ENCODE results near the gene TYK2.

TYK2 gene

DNA sequence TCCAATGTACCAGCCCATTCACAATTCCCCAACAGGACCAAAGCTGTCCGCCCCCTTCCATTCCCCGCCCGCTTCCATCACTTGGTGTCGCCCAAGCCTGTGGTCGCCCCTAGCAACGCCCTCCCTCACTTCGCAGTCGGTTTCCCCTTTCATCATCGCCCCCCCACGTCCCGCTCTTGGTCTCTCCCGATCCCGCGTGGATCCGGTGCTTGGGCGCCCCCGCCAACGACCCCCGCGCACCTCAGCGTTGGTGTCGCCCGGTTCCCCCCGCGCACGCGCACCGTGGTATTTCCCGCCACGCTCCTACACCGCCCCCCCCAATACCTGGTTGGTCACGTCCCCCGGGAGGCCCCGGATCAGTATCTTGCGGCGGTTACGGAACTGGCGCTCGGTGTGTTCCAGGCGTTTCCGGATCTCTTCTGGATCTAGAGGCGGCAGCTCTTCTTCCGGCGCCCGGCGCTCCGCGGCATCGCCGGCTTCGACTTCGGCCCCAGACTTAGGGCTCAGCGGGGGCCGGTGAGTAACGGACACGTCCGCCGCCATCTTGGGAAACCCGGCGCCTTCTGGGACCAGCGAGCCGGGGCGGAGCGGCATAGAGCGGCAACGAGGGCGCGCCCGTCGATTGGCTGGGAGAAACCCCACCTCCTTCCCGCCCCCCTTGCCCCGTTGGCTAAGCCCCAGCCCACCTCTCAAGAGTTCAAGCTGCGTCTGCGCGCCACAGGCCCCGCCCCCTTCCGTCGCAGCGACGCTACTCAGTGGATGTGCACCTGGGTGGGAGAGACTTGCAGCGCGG lies 47.2 kb downstream of the TYK2 start, which contains the start of gene RAVER1:
Gene RAVER1 (minus strand): TSS at position 565 of the 793 bp plus-strand sequence. CDS start 22 bp downstream, at position 543.
- peak; percentile 45 to 74 for DNase-seq

DNA sequence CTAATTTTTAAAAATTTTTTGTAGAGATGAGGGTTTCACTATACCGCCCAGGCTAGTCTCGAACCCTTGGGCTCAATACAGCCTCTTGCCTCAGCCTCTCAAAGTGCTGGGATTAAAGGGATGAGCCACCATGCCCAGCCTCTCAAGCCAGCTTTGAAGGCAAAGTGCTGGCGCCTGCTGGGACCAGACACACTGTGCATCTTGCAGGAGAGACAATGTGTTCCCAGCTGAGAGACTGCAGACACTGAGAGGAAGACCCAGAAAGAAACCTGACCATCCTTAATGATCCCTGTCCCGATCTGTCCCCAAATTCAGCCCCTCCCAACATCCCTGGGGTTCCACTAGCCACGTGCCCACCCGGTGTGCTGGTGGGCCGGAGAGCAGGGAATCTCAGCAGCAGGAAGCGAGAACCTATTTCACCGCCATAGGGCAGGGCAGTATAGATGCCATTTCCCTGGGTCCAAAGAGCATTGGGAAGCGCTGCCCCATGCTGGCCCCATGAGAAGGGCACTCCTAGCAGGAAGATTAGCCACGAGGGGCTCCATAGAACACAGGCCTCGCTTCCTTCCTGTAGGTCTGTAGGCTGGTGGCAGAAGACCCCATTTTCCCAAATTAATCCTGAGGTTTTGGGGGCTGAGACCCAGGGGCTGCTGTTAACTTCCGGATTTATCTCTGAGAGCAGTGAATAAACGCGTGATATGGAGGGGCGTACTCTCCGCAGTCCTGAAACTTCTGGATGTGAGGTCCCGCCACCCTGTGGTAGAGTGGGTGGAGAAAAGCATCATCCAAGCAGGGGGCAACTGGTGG lies 48.0 kb downstream of the TYK2 start:
- no peak for DNase-seq

DNA sequence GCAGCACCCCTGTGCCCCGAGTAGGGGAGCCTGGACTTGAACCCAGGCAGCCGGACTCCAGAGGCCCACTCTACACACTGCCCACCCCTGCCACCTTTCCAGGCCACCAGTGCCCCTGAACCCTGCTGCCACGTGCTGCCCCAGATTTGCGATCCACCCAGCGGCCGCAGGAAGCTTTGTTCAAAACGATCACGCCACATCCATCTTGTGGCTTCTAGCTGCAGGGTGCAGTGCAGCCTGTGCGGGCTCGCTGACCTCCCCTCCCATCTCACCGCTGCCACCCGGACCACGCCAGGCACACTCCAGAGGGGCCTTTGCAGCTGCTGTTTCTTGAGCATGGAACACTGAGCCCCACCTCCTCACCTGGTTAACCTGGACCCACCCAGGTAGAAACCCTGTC lies 50.8 kb downstream of the TYK2 start:
- DNase-seq: no peak

DNA sequence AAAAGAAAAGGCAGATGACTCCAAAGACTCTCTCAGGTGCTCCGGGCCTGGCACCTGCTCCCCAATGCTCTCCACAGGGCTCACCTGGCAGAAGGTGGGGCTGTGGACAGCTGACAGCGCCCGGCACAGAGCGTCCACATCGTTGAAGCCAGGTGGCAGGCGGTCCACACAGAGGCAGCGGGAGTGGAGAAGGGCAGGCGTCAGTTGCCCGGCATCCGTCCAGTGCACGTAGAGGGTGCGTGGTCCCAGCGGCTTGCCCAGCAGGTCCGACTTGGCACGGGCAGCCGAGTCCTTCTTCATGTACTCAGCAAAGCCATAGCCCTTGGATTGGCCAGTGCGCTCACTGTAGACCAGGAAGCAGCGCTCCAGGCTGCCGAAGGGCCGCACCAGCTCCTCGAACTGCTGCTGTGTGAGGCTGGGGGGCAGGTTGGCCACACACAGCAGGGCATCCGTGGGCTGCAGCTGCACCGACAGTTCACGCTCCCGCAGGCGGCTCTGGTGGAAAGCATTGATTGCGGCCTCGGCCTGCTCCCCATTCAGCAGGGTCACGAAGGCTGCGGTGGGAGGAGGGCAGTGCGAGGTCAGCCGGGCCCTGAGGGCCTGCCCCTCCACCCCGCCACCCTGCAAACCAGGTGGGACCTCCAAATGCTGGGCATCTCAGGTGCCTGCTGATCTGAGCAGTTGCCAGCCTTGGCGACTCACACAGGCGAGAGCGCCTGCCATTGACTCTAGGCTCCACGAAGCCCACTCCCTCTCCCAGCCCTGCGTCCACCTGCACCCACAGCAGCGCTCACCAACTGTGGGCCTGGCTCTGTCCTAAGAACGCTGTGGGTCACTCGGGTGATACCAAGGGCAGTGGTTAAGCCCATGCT lies 51.6 kb downstream of the TYK2 start:
- DNase-seq: no peak

DNA sequence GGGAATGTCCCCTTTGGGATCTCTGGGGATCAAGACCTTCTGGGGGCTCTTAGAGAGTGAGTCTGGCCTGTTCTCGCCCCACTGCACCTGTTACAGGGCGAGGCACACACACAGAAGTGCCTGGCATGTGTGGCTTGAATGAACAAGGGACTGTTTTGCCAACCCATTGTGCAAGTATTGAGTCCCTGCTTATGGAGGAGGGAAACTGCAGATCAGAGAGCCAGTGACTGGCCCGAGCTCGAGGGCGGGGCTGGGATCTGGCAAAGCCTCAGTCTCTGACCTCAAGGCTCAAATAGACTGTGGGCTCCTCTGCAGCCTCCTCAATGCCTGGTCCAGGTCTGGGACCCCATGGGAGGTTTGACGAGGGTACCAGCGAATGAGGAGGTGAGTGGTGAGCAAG lies 52.6 kb downstream of the TYK2 start:
- DNase-seq: no peak

DNA sequence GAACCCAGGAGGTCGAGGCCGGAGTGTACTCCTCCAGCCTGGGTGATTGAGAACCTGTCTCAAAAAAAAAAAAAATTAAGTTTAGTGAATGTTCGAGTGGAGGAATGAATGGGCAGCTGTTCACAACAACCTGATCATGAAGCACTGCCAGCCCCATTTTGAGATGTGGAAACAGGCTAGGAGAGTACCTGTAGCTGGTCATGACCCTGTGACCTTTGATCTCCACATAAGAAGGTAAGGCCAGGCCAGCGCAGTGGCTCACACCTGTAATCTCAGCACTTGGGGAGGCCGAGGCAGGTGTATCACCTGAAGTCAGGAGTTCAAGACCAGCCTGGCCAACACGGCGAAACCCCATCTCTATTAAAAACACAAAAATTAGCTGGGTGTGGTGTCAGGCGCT lies 54.6 kb downstream of the TYK2 start:
- DNase-seq: no peak

DNA sequence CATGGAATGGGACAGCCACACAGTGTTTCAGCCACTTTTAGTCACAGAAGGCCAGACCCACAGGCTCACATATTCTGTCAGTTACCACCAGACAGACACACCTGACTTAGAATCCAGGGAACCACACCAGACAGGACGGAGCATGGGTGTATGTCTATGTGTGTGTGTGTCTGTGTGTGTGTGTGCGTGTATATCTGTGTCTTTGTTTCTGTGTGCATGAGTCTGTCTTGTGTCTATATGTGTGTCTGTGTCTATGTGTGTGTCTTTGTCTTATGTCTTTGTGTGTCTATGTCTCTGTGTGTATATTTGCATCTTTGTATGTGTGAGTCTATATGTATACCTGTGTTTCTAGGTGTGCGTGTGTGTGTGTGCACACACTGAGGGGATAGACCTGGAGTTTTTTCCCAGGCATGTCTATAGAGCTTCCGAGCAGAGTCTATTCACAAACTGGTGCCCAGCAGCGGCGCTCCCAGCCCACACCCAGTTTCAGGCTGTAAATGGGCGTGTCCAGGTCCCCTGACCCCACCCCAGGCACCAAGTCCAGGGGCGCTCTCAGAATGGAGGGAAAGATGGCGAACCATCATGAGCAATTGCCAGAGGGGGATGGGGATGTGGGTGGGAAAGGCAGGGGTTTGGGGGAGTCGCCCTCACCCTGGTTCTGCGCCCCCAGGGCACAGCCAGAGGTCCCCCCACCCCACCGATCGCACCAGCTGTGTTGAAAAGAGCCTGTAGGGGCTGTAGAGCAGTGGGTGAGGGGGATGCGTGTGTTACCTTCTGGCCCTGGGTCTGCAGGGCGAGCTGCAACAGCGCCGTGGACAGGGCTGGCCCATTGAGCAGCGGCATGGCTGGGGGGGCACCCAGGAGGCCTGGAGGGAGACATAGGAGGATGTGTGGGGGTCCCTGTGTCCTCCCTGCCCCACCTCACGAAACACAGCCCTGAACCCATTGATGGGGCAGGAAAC lies 58.2 kb downstream of the TYK2 start:
- no peak for DNase-seq

DNA sequence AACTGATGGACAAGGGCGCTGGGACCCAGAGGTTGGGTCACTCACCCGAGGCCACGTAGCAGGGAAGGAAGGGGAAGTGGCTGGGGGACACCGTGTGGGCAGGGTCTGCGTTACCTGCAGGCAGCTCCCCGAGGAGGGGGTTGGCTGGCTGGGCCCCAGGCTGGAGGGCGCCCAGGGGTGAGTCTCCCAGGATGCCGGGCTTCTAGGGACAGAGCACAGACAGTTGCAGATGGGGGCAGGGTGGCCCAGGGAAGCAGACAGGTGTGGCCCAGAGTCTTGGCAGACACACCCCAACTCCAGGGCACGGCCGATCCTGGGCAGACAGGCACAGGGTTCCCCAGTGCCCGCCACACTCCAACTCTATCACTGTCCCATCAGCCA lies 59.0 kb downstream of the TYK2 start:
- DNase-seq: no peak

DNA sequence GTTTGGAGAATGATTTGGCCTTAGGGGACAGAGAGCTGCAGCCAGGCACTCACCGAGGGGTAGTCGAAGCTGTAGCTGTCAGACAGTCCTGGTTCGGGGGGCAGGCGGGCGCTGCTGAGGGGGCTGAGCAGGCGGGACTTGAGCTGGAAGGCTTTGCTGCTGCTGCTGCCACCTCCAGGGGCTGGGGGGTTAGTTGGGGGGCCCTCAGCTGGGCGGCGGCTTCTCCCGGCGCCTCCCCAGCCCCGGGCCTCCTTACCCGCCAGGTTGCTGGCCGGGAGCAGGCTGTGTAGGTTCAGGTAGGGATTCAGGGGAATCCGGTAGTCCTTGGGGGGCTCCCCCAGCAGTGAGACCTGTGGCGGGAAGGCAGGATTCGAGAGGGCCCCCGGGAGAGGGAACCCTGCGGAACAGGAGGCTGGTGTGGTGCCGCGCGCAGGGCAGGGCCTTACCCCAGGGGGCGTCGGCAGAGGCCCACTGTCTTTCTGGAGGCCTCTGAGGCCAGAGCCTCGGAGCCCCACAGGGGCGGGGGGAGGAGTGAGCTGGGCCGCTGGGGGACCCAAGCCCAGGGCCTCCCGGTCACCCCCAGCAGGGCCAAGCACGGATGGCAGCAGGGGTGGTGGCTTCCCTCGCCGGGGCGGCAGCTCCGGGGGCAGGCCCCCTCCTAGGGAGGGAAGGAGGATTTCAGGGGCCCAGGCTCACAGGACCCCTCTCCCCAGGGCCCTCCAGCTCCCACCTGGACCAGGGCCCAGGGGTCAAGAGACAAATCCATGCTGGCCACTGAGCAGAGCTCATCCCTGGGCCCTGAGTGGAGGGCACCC lies 59.6 kb downstream of the TYK2 start:
- no peak for DNase-seq

DNA sequence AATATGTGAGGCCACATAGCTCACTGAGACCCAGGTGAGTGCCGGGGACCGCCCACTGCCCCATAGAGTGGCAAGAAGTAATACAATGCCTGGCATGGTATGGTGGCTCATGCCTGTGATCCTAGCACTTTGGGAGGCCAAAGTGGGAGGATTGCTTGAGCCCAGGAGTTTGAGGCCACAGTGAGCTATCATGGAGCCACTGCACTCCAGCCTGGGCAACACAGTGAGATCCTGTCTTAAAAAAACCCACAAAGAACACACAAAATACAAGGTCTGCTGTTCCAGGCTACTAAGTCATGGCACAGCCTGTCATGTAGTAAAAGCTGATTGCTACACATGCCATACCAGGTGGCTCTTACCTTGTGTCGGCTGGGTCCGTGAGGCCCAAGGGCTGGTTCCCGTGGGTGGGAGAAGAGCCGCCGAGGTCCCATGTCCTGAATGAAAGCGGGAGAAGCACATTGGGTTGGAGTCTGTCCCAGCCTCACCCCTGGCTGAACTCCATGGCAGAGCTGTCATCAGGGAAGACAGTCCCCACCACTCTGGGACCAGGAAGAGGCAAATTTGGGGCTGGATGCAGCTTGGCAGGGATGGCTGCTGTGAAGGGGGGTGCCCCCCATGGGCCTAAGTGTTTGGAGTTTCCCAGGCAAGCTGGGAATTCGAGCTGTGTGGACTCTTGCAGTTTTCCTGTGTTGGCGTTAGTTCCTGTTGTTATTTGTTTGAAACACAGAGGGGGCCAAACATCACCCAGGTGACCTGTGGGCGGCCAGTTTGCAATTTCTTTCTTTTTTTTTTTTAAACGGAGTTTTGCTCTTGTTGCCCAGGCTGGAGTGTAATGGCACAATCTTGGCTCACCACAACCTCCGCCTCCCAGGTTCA lies 61.3 kb downstream of the TYK2 start:
- no peak for DNase-seq

DNA sequence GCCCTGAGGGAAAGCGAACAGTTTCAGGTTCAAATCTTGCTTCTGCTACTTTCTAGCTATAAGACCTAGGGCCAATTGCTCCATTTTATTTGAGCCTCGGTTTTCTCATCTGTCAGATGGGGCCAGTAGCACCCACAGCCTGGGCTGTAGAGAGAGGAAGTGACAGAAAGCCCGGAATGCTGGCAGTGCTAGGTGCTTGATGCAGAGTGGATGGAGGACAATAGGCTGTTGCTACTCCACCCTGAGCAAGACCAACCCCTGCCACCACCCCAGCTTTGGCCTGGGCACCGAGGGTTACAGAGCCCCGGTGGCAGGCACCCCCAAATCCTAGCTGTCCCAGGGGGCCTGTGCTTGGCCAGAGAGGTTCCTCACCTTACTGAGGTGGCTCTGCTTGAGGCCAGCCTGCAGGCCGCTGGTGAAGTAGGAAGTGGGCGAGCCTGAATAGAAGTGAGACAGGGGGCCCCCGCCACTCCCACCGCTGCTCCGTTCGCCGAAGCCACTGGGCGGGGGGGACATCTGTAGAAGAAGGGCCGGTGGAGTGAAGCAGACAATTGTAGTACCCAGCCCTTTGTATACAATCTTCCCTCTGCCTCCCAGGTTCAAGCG lies 62.4 kb downstream of the TYK2 start:
- no peak for DNase-seq

DNA sequence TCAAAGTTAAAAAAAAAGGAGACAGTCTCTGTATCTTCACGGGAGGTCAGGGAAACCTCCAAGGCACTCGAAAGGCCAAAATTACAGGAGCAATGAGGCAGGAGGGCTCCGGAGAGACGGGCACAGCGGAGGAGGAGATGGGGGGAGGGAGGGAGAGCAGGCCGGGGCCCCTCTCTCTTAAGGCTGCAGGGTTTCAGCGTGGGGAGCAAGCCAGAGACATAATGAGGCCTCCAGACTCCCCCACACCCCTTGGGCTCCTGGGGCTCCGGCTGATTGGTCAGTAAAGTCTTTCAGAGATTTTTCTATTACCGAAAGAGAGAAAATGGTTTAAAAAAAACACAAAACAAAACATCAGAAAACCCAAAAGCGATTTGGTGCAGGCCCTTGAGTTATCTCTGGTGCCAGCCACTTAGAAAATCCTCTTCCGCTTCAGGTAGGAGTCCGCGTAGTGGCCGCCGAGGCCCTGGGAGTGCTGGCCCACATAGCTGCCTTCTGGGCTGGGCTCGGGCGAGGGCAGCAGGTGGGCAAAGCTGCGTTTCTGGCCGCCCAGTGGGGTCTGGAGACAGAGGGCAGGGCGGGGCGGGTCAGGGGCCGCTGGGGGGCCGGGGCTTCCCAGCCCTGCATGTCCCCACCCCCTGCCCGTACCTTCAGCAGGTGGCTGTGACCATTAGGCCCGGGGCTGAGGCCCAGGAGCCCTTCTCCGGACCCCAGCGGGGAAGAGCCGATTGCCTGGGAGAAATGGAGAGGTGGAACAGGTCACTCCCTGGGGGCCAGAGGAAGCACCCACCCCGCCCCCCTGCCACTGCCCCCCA lies 63.1 kb downstream of the TYK2 start:
- no peak for DNase-seq

DNA sequence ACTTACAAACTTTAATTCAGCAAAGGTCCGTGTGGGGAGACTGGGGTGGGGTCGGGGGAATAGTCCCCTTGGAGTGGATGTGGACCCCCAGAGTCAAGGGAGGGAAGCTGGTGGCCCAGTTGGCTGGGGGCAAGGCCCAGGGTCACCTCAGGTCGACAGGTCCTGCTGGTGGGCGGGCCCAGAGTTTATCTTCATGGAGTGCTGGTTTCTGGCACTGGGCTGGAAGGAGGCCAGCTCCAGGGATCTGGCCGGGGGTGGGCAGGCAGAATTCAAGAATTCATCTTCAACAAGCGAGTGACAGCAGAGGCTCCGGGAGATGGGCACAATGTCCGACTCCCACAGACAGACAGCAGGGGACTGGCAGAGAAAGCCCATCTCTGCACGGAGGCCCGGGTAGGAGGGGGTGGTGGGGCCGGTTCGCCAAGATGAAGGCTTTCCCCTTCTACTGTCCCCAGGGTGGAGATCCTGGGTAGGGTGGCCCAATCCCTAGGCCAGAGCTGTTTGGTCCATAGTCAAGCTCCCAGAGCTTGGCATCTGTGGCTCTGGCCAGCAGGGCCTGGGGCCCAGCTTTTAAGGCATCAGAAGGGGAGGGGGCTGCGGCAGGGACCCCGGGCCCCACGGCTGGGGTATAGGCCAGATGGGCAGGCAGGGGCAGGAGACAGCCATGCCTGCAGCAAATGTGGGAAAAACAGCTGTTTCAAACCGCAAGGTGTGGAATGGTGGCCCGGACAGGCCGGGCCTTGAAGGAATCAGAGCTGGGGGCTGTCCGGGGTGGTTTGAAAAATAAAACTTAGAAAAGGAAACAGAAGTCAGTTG lies 63.9 kb downstream of the TYK2 start:
- DNase-seq: no peak

DNA sequence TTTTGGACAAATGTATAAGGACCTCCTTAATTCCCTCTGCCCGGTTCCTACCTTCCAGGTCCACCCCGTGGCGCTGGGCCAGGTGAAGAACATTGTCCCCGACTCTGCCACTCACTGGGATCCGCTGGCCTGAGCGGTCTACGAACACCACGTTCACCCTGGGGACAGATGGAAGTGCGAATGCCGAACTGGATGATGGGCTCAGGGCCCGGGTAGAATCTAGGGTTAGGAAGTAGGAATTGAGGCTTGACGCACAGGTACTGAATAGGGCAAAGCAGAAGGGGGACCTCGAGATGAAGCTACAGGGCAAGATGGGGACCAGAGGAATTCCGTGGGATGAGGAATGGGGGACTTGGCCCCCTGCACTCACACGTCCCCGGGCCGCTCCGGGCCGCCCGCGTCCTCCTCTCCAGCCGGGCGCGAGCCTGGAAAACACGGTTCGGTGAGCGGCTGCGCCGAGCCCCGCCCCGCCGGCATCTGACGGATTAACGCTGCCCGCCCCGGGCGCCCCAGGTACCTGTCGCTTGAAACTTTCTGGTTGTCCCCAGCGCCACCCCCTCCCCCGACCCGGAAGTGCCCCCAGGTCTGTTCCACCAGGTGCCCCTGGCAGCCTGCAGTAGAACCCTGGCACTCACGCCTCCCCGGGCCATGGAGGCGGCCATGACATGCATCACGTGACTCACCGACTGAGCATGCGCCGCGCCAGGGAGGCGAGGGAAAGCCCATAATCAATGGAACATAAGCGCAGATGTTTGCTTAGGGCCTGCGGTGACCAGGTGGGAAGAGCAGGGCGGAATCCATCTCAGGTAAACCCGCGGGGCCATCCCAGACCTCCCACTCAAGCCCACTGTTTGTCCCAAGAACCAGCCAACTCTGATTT lies 64.8 kb downstream of the TYK2 start, which contains the start of gene FDX2:
Gene FDX2 (minus strand): TSS at position 681 of the 880 bp plus-strand sequence. CDS start 19 bp downstream, at position 662.
- peak in 1 of 2 experiments; percentile 59 for DNase-seq

DNA sequence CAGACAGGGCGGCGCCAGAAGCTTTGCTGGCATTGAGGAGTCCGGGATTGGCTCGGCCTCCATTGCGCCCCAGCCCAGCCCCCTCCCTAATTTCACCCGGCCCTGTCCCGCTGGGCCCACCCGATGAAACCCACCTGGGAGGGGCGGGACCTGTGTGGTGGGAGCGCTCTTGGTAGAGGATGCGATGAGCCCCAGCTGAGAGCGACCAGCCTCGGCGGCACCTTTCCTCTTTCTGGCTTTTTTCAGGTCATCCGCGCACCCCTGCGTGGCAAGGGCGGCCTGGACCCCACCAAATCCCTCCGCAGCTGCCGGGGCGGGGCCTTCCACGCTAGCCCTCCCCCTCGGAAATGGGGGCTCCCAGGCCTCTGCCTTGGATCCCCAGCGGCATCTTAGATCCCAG lies 70.9 kb downstream of the TYK2 start, which contains the start of gene ZGLP1:
Gene ZGLP1 (minus strand): TSS at position 393 of the 400 bp plus-strand sequence.
- no peak for DNase-seq

DNA sequence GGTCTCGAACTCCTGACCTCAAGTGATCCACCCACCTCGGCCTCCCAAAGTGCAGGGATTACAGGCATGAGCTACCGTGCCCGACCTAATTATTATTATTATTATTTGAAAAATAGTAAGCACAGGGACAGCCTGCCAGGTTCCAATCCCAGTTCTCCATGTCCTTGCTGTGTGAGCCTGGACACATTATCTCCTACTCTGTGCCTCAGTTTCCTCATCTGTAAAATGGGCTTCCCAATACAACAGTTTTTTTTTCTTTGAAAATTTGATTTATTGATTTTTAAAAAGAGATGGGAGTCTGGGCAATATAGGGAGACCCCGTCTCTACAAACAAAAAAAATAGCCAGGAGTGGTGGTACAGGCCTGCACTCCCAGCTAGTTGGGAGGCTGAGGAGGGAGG lies 74.0 kb downstream of the TYK2 start:
- DNase-seq: no peak
